SH-SY5Y (cell line): ENCODE data around the gene TMSB4Y.

Source experiments
- GATA2 ChIP-seq: IDR thresholded peaks from 2 replicates; pipeline ENCODE4 v1.6.1; 2011; ENCODE audit warnings: mild to moderate bottlenecking, low read depth, low read length
- GATA3 ChIP-seq: IDR thresholded peaks from 2 replicates; pipeline ENCODE4 v1.6.1; 2011; ENCODE audit warnings: low read depth, mild to moderate bottlenecking, low read length, moderate library complexity

TMSB4Y gene

DNA sequence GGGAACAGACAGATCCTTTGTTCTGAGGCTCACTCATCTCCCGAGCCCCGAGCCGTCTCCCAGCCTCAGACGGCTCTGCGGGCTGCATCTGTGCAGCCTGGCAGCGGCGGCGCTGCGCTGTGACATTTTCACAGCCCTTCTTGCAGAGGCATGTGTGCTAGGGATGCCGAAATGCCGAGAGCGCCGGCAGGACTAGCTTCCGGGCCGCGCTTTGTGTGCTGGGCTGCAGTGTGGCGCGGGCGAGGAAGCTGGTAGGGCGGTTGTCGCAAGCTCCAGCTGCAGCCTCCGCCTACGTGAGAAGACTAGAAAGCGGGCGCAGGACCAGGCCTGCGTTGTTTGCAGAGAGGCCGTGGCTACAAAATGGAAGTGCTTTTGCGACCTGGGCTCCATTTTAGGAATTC is at the start of gene TMSB4Y:
TSS of gene TMSB4Y (plus strand) at position 332 of the 401 bp plus-strand sequence.
- TF ChIP-seq GATA2 (no peak), GATA3 (no peak)

DNA sequence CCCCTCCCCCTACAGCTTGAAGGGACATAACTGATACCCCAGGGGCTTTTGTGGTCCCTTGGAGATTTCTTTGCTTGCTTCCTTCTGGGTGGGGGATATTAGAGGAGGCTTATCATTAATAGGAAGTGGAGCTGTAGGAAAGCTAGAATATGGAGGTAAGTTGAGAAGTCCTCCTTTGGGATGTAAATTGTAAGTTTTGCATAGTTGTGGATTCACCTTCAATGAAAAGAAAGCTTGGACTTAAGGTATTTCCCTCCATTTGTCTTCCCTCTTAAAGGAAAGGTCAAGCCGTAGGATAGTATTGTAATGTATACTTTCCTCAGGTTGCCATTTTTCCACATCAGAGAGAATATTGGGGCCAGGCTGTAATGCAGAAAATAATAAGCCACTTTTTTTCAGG is 39.5 kb upstream of the TMSB4Y start:
- TF ChIP-seq GATA2 (no peak), GATA3 (no peak)

DNA sequence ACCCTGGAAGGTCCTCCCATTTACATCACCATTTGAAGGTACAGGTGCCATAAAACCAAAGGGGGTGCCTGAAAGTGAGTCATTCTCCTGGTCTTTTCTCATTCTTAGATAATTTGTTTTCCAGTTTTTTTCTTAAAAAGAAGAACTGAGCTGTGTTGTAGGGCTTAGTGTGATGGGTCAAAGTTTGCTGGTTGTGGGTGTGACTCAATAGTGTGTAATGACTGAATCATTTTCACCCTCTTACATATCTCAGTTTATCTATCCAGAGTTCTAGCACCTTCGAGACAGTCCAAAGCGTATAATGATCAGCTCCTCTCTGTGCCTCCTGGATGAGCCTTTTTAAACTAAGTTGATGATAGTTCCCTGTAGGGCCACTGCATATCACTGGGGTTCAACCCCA is 32.6 kb upstream of the TMSB4Y start:
- no peak for TF ChIP-seq GATA2
- TF ChIP-seq GATA3, result no peak

DNA sequence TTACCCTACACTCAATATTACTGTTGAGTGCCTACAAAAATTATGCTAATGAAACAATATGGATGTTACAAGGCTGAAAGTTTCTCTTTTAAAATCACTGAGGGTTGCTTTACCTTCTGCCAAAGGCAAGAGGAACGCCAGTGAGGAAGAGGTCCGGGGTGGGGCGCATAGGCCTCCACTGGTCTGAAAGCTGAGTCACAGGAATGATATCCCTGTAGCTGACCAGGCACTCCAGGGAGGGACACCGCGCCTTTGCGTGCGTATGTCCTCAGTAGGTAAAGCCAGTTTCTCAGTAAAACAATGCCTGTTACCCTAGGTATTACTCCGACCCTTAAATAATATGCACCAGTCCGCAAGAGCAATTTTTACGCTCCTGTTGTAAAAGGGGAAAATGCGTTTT is 1.4 kb upstream of the TMSB4Y start:
- TF ChIP-seq GATA2, result no peak
- no peak for TF ChIP-seq GATA3

DNA sequence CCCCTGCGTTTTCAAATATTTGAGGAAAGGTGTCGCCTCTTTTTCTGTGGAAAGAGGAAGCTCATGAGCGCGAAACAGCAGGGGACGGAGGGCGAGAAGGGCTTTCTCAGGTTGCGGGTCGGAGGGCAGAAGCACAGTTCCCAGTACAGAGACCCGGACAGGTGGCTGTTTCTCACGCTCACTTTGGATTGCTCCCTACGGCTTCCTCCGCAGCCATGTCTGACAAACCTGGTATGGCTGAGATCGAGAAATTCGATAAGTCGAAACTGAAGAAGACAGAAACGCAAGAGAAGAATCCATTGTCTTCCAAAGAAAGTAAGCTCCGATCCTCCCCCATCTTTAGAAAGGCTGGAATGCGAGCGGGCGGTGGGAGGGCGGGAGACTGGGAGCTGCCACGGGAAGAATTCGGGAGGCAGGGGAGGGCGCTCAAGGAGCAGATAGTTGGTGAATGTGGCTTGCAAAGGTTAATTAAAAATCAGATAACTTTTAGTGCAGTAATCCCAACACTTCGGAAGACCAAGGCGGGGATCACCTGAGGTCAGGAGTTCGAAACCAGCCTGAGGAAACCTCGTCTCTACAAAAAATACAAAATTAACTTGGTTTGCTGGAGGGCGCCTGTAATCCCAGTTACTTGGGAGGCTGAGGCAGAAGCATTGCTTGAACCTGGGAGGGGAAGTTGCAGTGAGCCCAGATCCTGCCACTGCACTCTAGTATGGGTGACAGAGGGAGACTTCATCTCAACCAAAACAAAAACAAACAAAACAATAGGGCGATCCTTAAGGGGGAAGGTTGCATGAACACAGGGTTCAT is 627 bp downstream of the TMSB4Y start:
- TF ChIP-seq GATA3 (no peak), GATA2 (no peak)

DNA sequence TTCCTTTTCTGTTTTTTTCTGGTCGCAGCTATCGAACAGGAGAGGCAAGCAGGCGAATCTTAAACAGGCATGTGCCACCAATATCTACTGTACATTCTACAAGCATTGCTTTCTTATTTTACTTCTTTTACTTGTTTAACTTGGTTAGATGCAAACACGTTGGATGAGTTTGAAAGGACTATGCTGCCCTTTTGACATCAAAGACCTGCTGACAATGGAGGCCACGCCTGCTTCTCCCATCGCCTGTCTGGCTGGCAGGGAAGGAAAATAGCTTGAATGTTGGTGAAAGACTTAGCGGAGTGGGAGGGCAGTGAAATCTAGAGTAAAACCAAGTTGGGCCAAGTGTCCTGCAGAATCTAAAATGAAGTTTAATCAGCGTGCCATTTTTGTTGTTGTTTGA is 1.5 kb downstream of the TMSB4Y start:
- no peak for TF ChIP-seq GATA2
- no peak for TF ChIP-seq GATA3

DNA sequence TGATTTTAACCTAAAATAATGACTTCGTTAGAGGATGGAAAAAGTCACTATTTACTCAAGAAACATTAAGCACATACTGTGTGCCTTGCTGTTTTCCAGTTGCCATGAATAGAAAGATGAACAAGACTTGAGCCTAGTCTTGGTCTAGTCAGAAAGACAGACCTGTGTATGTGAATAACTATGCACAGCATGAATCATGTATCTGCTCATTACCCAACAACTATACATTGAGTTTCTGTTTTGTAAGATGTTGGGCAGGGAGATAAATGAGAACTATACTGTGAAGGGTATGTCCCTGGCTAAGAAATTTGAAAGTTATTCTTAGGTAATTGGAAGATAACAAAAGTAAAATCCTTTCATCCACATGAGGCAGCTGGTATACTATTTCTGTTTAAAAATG is 4.3 kb downstream of the TMSB4Y start:
- TF ChIP-seq GATA2, result no peak
- no peak for TF ChIP-seq GATA3

DNA sequence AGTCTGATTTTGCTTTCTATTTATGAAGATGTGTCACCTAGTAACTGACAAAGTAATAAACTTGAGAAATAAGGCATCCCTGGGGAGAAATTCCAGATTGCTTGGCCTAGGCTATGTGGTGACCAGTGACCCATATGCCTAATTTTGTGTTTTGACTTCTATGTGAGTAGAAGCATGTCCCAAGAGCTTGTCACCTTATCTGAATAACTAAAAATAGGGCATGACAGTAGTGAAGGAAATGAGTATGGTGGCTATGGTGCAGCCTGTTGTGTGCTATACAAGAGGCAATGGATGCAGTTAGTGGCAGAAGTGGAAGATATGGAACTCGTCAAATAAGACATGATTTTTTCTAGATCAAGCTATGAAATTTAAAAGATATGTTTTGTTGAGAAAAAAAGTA is 15.3 kb downstream of the TMSB4Y start:
- no peak for TF ChIP-seq GATA2
- no peak for TF ChIP-seq GATA3

DNA sequence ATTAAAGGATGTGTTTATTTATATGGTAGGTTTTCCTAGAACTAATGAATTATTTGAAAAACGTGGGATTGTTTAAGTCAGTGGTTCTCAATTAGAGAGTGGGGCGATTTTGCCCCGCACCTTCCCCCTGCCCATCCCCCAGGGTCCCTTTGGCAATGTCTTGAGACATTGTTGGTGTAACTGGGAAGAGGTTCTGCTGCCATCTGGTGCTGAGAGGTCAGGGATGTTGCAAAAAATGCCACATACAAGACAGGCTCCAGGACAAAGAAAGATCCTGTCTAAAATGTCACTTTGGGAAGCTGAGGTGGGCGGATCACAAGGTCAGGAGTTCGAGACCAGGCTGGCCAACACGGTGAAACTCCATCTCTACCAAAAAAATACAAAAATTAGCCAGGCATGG is 25.8 kb downstream of the TMSB4Y start:
- TF ChIP-seq GATA2, result no peak
- TF ChIP-seq GATA3, result no peak

DNA sequence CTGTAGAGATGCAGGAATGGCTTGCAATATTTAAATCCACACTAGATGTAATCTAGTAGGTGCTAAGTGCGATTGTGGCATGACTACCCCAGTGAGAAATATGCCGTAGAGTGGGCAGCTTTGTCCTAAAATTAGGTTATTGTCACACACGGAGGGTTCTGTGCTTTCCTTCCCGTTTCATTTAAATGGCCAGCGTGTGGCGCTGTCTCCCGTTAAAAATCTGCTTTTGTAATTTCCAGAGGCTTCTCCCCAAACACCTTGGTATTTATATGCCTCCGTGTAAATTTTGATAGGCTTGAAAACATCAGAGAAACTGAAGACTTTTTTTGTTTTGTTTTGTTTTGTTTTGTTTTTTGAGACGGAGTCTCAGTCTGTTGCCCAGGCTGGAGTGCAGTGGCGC is 34.9 kb downstream of the TMSB4Y start:
- TF ChIP-seq GATA2, result no peak
- no peak for TF ChIP-seq GATA3

DNA sequence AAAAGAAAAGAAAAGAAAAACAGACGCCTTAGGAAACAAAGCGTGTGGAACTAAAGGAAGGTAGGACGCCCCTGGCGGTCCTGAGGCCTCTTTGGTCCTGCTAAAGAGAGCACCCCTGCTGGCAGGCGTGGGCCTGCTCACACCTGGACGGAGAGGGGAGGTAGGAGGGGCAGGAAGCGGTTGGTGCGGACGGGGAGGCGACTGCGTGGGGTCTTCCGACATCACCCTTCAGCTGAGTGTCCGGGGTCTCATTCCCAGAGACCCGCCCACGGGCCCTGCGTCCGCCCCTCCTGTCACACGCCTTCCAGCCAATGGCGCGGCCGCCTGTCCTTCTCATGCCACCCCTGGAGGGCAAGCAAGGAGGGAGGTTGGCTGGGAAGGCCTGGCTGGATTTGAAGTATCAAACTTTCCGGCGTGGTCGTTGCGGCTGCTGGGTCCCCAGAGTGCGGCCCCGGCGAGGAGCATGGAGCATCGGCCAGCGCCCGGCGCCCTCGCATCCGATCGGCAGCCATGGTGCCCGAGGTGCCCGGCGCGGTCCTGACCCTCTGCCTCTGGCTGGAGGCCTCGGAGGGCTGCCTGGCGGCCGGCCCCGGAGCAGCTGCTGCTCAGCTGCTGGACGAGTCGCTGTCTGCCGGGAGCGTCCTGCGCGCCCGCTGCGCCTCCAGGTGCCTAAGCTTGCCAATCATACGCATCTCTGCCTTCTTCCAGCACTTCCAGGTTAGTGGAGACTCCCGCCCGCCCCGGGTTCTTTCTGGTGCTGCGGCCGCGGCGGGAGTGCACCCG is 47.8 kb downstream of the TMSB4Y start:
- TF ChIP-seq GATA2, result no peak
- TF ChIP-seq GATA3, result no peak

DNA sequence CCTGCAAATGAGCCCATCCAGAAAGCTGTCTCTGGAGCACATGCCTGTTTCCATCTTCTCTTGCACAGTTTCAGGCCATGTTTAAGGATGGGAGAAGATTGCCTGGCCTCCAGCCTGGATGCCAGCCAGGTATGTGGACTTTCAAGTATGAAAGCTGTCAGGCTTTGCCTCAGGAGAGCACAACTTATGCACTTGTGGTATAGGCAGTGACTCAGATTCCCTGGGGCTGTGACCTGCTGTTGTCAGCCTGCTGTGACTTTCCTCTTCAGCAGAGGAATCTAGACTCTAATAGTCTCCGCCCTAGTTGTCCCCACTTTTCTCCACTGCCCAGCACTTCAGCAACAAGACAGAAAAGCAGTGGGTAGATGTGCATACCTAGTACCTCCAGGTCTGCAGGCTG is 51.0 kb downstream of the TMSB4Y start:
- no peak for TF ChIP-seq GATA2
